Measurements from ENCODE around the gene PDE4D.

Gene PDE4D

DNA sequence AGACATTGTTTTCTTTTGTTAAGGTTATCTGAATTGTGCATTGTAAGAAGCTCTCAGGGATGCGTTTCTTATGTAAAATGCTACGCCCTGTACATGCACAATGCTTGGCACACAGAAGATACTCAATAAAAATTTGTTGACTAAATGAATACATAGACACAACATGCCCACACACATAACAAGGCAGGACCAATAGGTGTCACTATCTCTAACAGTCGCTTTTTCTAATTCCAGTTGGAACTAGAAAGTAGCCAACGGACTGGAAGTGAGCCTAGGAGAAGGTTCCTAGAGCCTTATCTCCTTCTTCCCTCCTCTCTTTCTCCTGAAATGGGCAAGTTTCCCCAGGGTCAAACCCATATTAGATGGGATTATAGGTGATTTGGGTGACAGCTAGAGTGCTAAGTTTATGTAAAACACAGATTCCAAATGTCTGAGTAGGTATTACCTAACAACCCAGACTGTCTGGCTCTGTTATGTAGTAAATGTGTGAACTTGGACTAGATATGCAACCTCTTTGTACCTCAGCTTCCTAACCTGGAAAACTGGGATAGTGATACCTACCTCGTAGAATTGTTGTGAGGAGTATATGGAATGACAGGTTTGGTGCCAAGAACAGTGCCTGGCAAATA lies 707.7 kb downstream of the PDE4D start:
- TF ChIP-seq CTCF (IDR thresholded peaks at IDR 0.05; ENCODE audit: low read depth, low read length), result peak; percentile 20; the same call in 1 of the 2 replicates
- Histone ChIP-seq H3K27me3 (no peaks in the 10 kb centered on the region), H3K4me1 (peaks cover 3% of the 10 kb centered on the region), H3K4me3 (ENCODE audit: low read depth, low read length) (no peak overlapping the region), H3K9me3 (no peaks in the 10 kb centered on the region), H3K36me3 (no peaks in the 10 kb centered on the region)
- DNase-seq, result no peak

- H3K4me1 ChIP-seq, result peaks cover 3% of the 10 kb centered on the region
- no peaks in the 10 kb centered on the region for H3K36me3 ChIP-seq
- H3K9me3 ChIP-seq, result no peaks in the 10 kb centered on the region
- H3K4me3 ChIP-seq (ENCODE audit: low read depth, low read length), result no peak overlapping the region
- TF ChIP-seq CTCF (IDR thresholded peaks at IDR 0.05; ENCODE audit: low read depth, low read length), result no peak
- DNase-seq, result no peak
- H3K27me3 ChIP-seq, result no peaks in the 10 kb centered on the region
Observed at GRCh38 chr5:59184769-59185168, 708.8 kb downstream of the PDE4D start.

DNA sequence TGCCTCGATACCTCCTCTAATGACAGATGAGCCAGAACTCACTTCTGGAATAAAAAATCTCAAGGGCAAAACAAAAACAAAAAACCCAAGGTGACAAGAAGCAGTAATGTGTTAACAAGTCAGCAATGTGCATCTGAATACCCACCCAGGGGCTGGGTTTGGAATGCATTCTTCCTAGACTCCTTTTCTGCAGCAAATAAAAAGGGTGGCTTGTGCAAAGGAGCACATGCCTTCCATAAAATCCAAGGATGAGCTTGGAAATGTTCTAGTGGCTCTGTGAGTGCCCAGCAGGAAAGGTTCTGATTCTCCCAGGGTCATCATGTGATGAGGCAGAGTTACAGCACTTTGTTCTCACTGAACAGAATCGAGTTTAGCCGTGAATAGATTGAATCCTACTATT lies 710.8 kb downstream of the PDE4D start:
- Histone ChIP-seq H3K4me3 (ENCODE audit: low read depth, low read length) (no peak overlapping the region), H3K4me1 (peaks cover 3% of the 10 kb centered on the region), H3K27me3 (no peaks in the 10 kb centered on the region), H3K36me3 (no peaks in the 10 kb centered on the region), H3K9me3 (no peaks in the 10 kb centered on the region)
- TF ChIP-seq CTCF (IDR thresholded peaks at IDR 0.05; ENCODE audit: low read depth, low read length), result no peak
- DNase-seq, result no peak

DNA sequence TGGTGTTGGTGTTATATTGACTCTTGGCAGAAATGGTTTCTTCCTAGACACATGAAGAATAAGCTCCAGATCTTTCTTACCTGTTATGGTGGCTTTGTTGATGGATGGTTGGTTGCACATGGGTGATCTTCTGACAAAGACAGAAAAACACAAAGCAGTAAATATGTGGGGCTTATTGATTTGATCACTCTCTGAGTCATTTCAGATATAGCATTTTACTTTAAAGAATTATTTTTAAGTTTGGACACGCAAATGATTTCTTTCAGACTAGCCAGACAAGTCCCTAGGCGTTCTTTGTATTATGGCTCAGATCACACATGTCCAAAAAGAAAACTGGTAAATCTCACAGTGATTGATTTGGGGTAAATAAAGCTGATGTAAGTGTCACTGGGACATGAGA lies 713.0 kb downstream of the PDE4D start:
- H3K27me3 ChIP-seq, result no peaks in the 10 kb centered on the region
- no peak for DNase-seq
- H3K9me3 ChIP-seq, result no peaks in the 10 kb centered on the region
- H3K4me3 ChIP-seq (ENCODE audit: low read depth, low read length), result no peak overlapping the region
- H3K4me1 ChIP-seq, result no peaks in the 10 kb centered on the region; the same call in 1 of the 2 replicates
- no peak for TF ChIP-seq CTCF (IDR thresholded peaks at IDR 0.05; ENCODE audit: low read depth, low read length)
- no peaks in the 10 kb centered on the region for H3K36me3 ChIP-seq

- H3K36me3 ChIP-seq, result no peaks in the 10 kb centered on the region
- H3K4me3 ChIP-seq (ENCODE audit: low read depth, low read length), result no peak overlapping the region
- H3K9me3 ChIP-seq, result no peaks in the 10 kb centered on the region
- no peaks in the 10 kb centered on the region; the same call in 1 of the 2 replicates for H3K4me1 ChIP-seq
- TF ChIP-seq CTCF (IDR thresholded peaks at IDR 0.05; ENCODE audit: low read depth, low read length), result no peak
- no peak for DNase-seq
- no peaks in the 10 kb centered on the region for H3K27me3 ChIP-seq
Observed at GRCh38 chr5:59179704-59180103, 713.8 kb downstream of the PDE4D start.

- no peaks in the 10 kb centered on the region for H3K27me3 ChIP-seq
Observed at GRCh38 chr5:59178482-59178881, 715.0 kb downstream of the PDE4D start.

More at GRCh38 chr5:59178482-59178881, 715.0 kb downstream of the PDE4D start:
- peaks cover 9% of the 10 kb centered on the region for H3K4me1 ChIP-seq
- no peaks in the 10 kb centered on the region for H3K36me3 ChIP-seq
- DNase-seq, result no peak
- no peak overlapping the region for H3K4me3 ChIP-seq (ENCODE audit: low read depth, low read length)
- TF ChIP-seq CTCF (IDR thresholded peaks at IDR 0.05; ENCODE audit: low read depth, low read length), result no peak
- H3K9me3 ChIP-seq, result no peaks in the 10 kb centered on the region

All from BE2C (cell line).